SU-DHL-6 (cell line): ENCODE data around the gene AGAP6.
"Not testable (repeated sequence)": the region's sequence is repeated elsewhere in the genome, so short reads cannot be mapped to it uniquely, and the experiment has no call there.

Experiments
- CTCF ChIP-seq: fragments of 200-600 bp; sonication (generic); IDR thresholded peaks from one replicate; pipeline ENCODE4 v1.5.1; 2017; ENCODE audit warnings: antibody characterized with exemption, mild to moderate bottlenecking, low read length, moderate library complexity; ENCODE audit not compliant: insufficient read depth, poor library complexity, severe bottlenecking
- EZH2phosphoT487 ChIP-seq: fragments of 200-600 bp; sonication (generic), shearing (Covaris generic); conservative IDR thresholded peaks from 2 replicates; pipeline ENCODE4 v1.6.1; 2018; ENCODE audit warnings: mild to moderate bottlenecking, antibody characterized with exemption, low read length, moderate library complexity, mixed read lengths

DNA sequence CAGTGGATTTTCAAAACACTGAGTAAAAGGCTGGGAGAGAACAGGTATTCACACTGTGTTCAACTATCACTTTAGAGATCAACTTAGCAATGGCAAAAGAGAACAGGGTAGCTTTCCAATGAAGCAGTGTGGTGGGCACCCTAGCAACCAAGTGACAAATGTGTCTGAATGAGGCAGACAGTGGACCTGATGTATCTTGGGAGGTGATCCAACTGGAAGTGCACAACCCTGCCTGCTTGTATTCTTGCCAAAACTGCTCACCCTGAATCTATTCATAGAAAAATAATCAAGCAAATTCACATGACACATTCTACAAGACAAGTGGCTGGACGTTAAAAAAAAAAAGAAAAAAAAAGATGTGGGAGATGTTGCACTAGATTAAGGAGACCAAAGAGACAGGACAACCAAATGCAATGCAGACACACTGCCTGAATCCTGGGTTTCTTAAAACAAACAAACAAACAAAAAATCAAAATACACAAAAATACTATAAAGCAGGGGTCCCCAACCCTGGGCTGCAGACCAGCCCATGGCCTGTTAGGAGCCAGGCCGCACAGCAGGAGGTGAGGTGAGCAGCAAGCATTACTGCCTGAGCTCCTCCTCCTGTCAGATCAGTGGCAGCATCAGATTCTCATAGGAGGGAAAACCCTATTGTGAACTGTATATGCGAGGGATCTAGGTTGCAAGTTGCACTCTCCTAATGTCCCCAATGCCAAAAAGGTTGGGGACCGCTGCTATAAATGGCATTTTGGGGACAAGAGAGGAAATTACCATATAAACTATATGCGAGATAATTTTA, 67.5 kb downstream of the AGAP6 start:
- TF ChIP-seq CTCF, EZH2phosphoT487: not testable (repeated sequence)
